GM12892 (cell line): ENCODE results near the gene SKOR2.

Experiments used
- POLR2A ChIP-seq: IDR thresholded peaks from 2 replicates; pipeline ENCODE4 v1.6.1; 2011; ENCODE audit warnings: low read depth, low read length, control low read depth
- POLR2AphosphoS5 ChIP-seq: IDR thresholded peaks from 2 replicates; pipeline ENCODE4 v1.6.1; 2011; ENCODE audit warnings: low read depth, low read length, control low read depth
- TAF1 ChIP-seq: IDR thresholded peaks from 2 replicates; pipeline ENCODE4 v1.6.1; 2011; ENCODE audit warnings: low read depth, mild to moderate bottlenecking, control low read depth, low read length, borderline replicate concordance

GRCh38 chr18:47168509-47168908 lies 83.0 kb downstream of the SKOR2 start:
- no peak for TF ChIP-seq POLR2AphosphoS5
- no peak for TF ChIP-seq POLR2A
- no peak for TF ChIP-seq TAF1
